HEK293T (cell line): ENCODE results near the gene TNFRSF8.

ENCODE experiments used
- CTCF ChIA-PET: fragments of 350-600 bp; formaldehyde crosslinking; extraction: SDS; loops from one replicate; lab custom pipeline; 2021; ENCODE audit warnings: antibody characterized with exemption, inconsistent platforms; lab: Yijun Ruan, JAX
- POLR2A ChIA-PET: fragments of 350-600 bp; formaldehyde crosslinking; extraction: SDS; loops from one replicate; lab custom pipeline; 2020; ENCODE audit warnings: antibody characterized with exemption, inconsistent platforms; lab: Yijun Ruan, JAX
- DNase-seq: peaks from one replicate; pipeline ENCODE4 v3.0.0; 2012; ENCODE audit warnings: mixed read lengths; ENCODE audit errors: extremely low spot score
- ARNT ChIP-seq: fragments of 450-650 bp; IDR thresholded peaks from 2 replicates; pipeline ENCODE4 v1.6.1; 2017; ENCODE audit warnings: mild to moderate bottlenecking
- BHLHE40 ChIP-seq: fragments of 450-650 bp; IDR thresholded peaks from 2 replicates; pipeline ENCODE4 v1.6.1; 2016; ENCODE audit warnings: mild to moderate bottlenecking, moderate library complexity, borderline replicate concordance
- CTBP1 ChIP-seq: fragments of 450-650 bp; IDR thresholded peaks from 2 replicates; pipeline ENCODE4 v1.6.1; 2016; ENCODE audit warnings: borderline replicate concordance
- ELF4 ChIP-seq: fragments of 450-650 bp; IDR thresholded peaks from 2 replicates; pipeline ENCODE4 v1.6.1; 2017; ENCODE audit warnings: antibody characterized with exemption
- FOXA1 ChIP-seq: fragments of 450-650 bp; IDR thresholded peaks from 2 replicates; pipeline ENCODE4 v1.6.1; 2016; ENCODE audit warnings: mild to moderate bottlenecking
- FOXK2 ChIP-seq: fragments of 450-650 bp; IDR thresholded peaks from 2 replicates; pipeline ENCODE4 v1.6.1; 2016; ENCODE audit warnings: mild to moderate bottlenecking
- FOXM1 ChIP-seq: fragments of 450-650 bp; IDR thresholded peaks from 2 replicates; pipeline ENCODE4 v1.6.1; 2017; ENCODE audit warnings: mild to moderate bottlenecking, borderline replicate concordance
- HDGF ChIP-seq: fragments of 450-650 bp; IDR thresholded peaks from 2 replicates; pipeline ENCODE4 v1.6.1; 2017; ENCODE audit warnings: antibody characterized with exemption, borderline replicate concordance
- L3MBTL2 ChIP-seq: fragments of 450-650 bp; conservative IDR thresholded peaks from 2 replicates; pipeline ENCODE4 v1.6.1; 2016; ENCODE audit warnings: mild to moderate bottlenecking
- LEF1 ChIP-seq: fragments of 450-650 bp; IDR thresholded peaks from 2 replicates; pipeline ENCODE4 v1.6.1; 2017; ENCODE audit warnings: mild to moderate bottlenecking, borderline replicate concordance
- NFRKB ChIP-seq: fragments of 450-650 bp; IDR thresholded peaks from 2 replicates; pipeline ENCODE4 v1.6.1; 2016; ENCODE audit warnings: mild to moderate bottlenecking, moderate library complexity
- PKNOX1 ChIP-seq: fragments of 450-650 bp; IDR thresholded peaks from 2 replicates; pipeline ENCODE4 v1.6.1; 2016
- SP1 ChIP-seq: fragments of 450-650 bp; IDR thresholded peaks from 2 replicates; pipeline ENCODE4 v1.6.1; 2017
- SUZ12 ChIP-seq: fragments of 450-650 bp; IDR thresholded peaks from 2 replicates; pipeline ENCODE4 v1.6.1; 2016; ENCODE audit warnings: mild to moderate bottlenecking
- TARDBP ChIP-seq: fragments of 450-650 bp; IDR thresholded peaks from 2 replicates; pipeline ENCODE4 v1.6.1; 2016
- ZNF384 ChIP-seq: fragments of 450-650 bp; IDR thresholded peaks from 2 replicates; pipeline ENCODE4 v1.6.1; 2016

TNFRSF8 gene

GRCh38 chr1:12123172-12123571 lies 60.1 kb downstream of the TNFRSF8 start:
- TF ChIP-seq CTBP1 (no peak), L3MBTL2 (no peak), SP1 (no peak), HDGF (no peak), SUZ12 (no peak), ARNT (no peak), BHLHE40 (no peak), NFRKB (no peak), ZNF384 (no peak), ELF4 (no peak), FOXA1 (no peak), LEF1 (no peak), PKNOX1 (no peak), TARDBP (no peak), FOXM1 (no peak), FOXK2 (no peak)
- CTCF ChIA-PET, result interaction anchor here (1.8 to 5.2 kb wide), 3 partner anchors 12 to 85 kb away, joined by 6 to 72 read pairs (median 15); no protein-coding TSS in a partner anchor
- POLR2A ChIA-PET, result no interaction called here
- DNase-seq, result no peak

- CTCF ChIA-PET, result interaction anchor here (0.6 to 5.2 kb wide), 27 partner anchors 10 to 173 kb away, joined by 3 to 72 read pairs (median 6); no protein-coding TSS in a partner anchor
- POLR2A ChIA-PET, result no interaction called here
These were observed 61.8 kb downstream of the TNFRSF8 start for GRCh38 chr1:12124693-12125421.

GRCh38 chr1:12125422-12126355 lies 62.6 kb downstream of the TNFRSF8 start:
- TF ChIP-seq NFRKB (no peak), BHLHE40 (no peak), LEF1 (no peak), ELF4 (no peak)
- ChIA-PET POLR2A (no interaction called here), CTCF (interaction anchor here (0.6 to 5.2 kb wide), 21 partner anchors 11 to 150 kb away, joined by 3 to 72 read pairs (median 5); no protein-coding TSS in a partner anchor)
- no peak for DNase-seq

More at GRCh38 chr1:12124693-12125421, 61.8 kb downstream of the TNFRSF8 start:
- TF ChIP-seq ARNT, result no peak
- TF ChIP-seq SUZ12, result no peak
- TF ChIP-seq SP1, result no peak
- no peak for TF ChIP-seq FOXM1
- no peak for TF ChIP-seq FOXK2
- TF ChIP-seq ZNF384, result no peak
- TF ChIP-seq LEF1, result no peak
- TF ChIP-seq CTBP1, result no peak
- no peak for TF ChIP-seq HDGF
- TF ChIP-seq PKNOX1, result no peak
- no peak for TF ChIP-seq ELF4
- TF ChIP-seq TARDBP, result no peak
- DNase-seq, result peak; percentile 74

GRCh38 chr1:12126781-12127180 lies 63.7 kb downstream of the TNFRSF8 start:
- TF ChIP-seq TARDBP, result no peak
- no peak for TF ChIP-seq CTBP1
- TF ChIP-seq FOXM1, result no peak
- no peak for TF ChIP-seq SUZ12
- TF ChIP-seq FOXK2, result no peak
- TF ChIP-seq FOXA1, result no peak
- TF ChIP-seq ZNF384, result no peak
- TF ChIP-seq PKNOX1, result no peak
- no peak for TF ChIP-seq L3MBTL2
- no peak for TF ChIP-seq ELF4
- TF ChIP-seq HDGF, result no peak
- TF ChIP-seq LEF1, result no peak
- no peak for TF ChIP-seq BHLHE40
- no peak for TF ChIP-seq ARNT
- TF ChIP-seq NFRKB, result no peak
- no peak for TF ChIP-seq SP1
- no peak for DNase-seq
- ChIA-PET POLR2A (no interaction called here), CTCF (interaction anchor here (1.4 to 5.2 kb wide), 4 partner anchors 70 to 89 kb away, joined by 4 to 72 read pairs (median 29); no protein-coding TSS in a partner anchor)

- DNase-seq, result no peak
- ChIA-PET POLR2A (no interaction called here), CTCF (interaction anchor here (1.4 to 5.2 kb wide), 4 partner anchors 69 to 88 kb away, joined by 4 to 72 read pairs (median 29); no protein-coding TSS in a partner anchor)
- TF ChIP-seq BHLHE40, result no peak
These were observed 64.2 kb downstream of the TNFRSF8 start for GRCh38 chr1:12127206-12127810.
